ENCODE measurements around the gene LCNL1. TPM values are rescaled to one million over a fixed set of nuclear protein-coding genes. Genes with fewer than 3 reads are reported as not detected.

Gene LCNL1
- total and polyA plus RNA-seq, 2 of the 13 experiments (the other 11 are each of a cell fraction or from before 2014, with no cell fraction given): not detected

GRCh38 chr9:137025517-137025966, 42.7 kb downstream of the LCNL1 start (continued):
- TF ChIP-seq ZBTB40 (IDR thresholded peaks at IDR 0.05): no peak
- no peak for TF ChIP-seq ZBTB40 (CRISPR knock-in tag; IDR thresholded peaks at IDR 0.05)
- TF ChIP-seq NAIF1 (CRISPR knock-in tag; IDR thresholded peaks at IDR 0.05; ENCODE audit: borderline replicate concordance): no peak
- no peak for TF ChIP-seq IRF9 (CRISPR knock-in tag; IDR thresholded peaks at IDR 0.05; ENCODE audit: borderline replicate concordance)
- TF ChIP-seq RFX1 (IDR thresholded peaks at IDR 0.05): peak; percentile 81
- no peak for TF ChIP-seq ZNF660 (CRISPR knock-in tag; IDR thresholded peaks at IDR 0.05; ENCODE audit: borderline replicate concordance, low read depth)
- TF ChIP-seq ZNF674 (CRISPR knock-in tag; IDR thresholded peaks at IDR 0.05; ENCODE audit: low read depth): no peak
- peak; percentile 49; the same call in 1 of the 2 replicates for TF ChIP-seq BHLHE40 (IDR thresholded peaks at IDR 0.05; ENCODE audit: low read length)
- TF ChIP-seq ISX (CRISPR knock-in tag; conservative IDR thresholded peaks at IDR 0.05): no peak
- TF ChIP-seq REST (IDR thresholded peaks at IDR 0.05; ENCODE audit: borderline replicate concordance in 1 of 2, low read depth in 1 of 2, low read length in 2 of 2): no peak
- no peak for TF ChIP-seq ZBTB20 (CRISPR knock-in tag; IDR thresholded peaks at IDR 0.05; ENCODE audit: borderline replicate concordance, low read depth)
- TF ChIP-seq ZBTB33 (CRISPR knock-in tag; IDR thresholded peaks at IDR 0.05): peak; percentile 52; the same call in 1 of the 2 replicates
- 0 out of 2 replicates have a peak, but pooled peaks have one; percentile 9 for TF ChIP-seq CEBPB (IDR thresholded peaks at IDR 0.05; ENCODE audit: borderline replicate concordance, low read depth, low read length)
